Neuron (in vitro differentiated cells): Measurements from ENCODE around the gene TMEFF2.

Source experiments
- H2AFZ ChIP-seq: one replicate; pipeline ENCODE4 v1.6.1; 2013; ENCODE audit warnings: low read depth, mild to moderate bottlenecking, inconsistent platforms, low read length, moderate library complexity
- H3K27me3 ChIP-seq: one replicate; pipeline ENCODE4 v1.6.1; 2013; ENCODE audit warnings: low read length; ENCODE audit not compliant: insufficient read depth
- H3K36me3 ChIP-seq: one replicate; pipeline ENCODE4 v1.6.1; 2013; ENCODE audit warnings: low read length; ENCODE audit not compliant: insufficient read depth
- H3K4me1 ChIP-seq: one replicate; pipeline ENCODE4 v1.6.1; 2013; ENCODE audit warnings: low read length; ENCODE audit not compliant: insufficient read depth
- H3K4me3 ChIP-seq: 2 replicates; pipeline ENCODE4 v1.5.1; 2013; ENCODE audit warnings: mild to moderate bottlenecking, low read length, moderate library complexity
- H3K9me3 ChIP-seq: one replicate; pipeline ENCODE4 v1.6.1; 2013; ENCODE audit warnings: low read length

TMEFF2 gene

DNA sequence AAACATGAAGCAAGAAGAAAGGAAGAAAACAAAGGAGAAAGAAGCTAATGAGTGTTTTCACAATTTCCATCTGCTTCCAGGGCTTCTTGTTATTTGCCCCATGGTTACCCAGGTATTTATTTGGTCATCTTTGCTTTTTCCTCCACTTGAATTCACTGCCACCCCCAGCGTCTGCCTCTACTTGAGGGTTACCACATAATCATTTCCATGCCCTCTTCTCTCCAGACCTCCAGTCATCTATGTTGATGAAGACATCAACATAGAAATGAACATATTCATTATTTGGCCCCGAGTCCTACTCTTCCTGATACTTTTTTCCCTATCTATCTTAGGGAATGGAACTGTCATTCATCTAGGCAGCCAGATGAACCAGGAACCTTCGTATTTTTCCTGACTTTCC is 214.2 kb downstream of the TMEFF2 start:
- H3K27me3 ChIP-seq = no peaks in the 10 kb centered on the region
- H3K4me1 ChIP-seq = peaks cover 6% of the 10 kb centered on the region
- no peak overlapping the region for H2AFZ ChIP-seq
- H3K4me3 ChIP-seq = no peak overlapping the region
- no peaks in the 10 kb centered on the region for H3K36me3 ChIP-seq
- no peaks in the 10 kb centered on the region for H3K9me3 ChIP-seq

DNA sequence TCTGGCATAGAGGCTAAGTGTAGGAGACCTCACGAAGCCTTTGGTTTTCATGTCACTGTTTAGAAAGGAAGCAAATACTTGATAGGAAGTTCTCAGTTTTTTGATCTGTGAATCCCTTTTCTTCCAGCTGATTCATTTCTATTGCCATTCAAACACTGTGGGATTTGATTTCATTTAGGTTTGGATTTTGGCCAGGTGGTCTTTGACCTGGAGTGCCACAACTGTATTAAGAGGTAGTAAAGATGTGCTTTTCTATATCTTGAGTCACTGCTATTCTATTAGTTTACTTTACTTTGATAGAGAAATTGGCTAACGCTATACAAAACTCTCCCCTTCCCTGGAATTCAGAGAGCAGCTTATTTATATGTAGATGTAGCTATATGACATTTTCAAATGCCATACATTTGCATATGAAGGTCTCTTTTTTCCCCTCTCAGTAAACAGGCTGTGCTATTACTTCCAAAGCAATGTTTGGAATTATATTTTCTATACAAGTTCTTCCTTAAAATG is 215.5 kb downstream of the TMEFF2 start:
- peaks cover 6% of the 10 kb centered on the region for H3K4me1 ChIP-seq
- no peaks in the 10 kb centered on the region for H3K9me3 ChIP-seq
- no peak overlapping the region for H3K4me3 ChIP-seq
- H3K27me3 ChIP-seq = no peaks in the 10 kb centered on the region
- no peak overlapping the region for H2AFZ ChIP-seq
- no peaks in the 10 kb centered on the region for H3K36me3 ChIP-seq

DNA sequence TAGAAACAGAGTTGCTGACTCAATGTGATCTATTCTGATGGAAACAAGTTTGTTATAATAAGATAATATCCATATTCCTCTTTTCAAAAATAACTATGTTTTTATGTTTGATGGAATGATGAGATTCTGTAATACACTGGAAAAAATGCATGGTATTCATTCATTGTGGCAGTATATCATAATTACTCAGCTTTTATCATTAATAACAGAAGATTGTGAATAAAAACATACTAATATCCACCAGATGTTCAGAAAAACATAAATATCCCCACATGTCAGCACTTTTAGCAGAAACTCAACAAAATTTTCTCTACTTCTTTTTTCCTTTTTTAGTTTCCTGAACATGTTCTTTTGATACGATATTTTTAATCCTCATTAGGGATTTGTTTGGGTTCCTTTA is 217.0 kb downstream of the TMEFF2 start:
- H2AFZ ChIP-seq = no peak overlapping the region
- peaks cover 6% of the 10 kb centered on the region for H3K4me1 ChIP-seq
- H3K27me3 ChIP-seq = no peaks in the 10 kb centered on the region
- no peak overlapping the region for H3K4me3 ChIP-seq
- H3K36me3 ChIP-seq = no peaks in the 10 kb centered on the region
- H3K9me3 ChIP-seq = no peaks in the 10 kb centered on the region

DNA sequence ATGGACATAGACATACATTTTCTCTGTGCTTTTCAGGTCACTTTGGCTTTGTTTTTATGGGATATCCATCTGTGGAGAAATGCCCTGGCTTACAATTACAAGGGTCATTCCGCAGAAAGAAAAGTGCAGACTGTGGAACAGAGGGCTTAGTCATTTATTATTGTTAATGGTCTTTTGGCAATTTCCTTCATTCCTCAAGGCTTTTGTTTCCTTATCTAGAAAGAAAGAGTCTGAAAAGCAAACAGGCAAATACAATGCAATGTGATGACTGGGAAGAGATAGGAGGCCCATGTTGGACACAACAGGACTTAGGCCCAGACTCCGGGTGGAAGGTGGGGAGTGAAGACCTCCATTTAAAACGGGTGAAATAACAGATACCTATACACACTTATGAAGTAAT is 218.3 kb downstream of the TMEFF2 start:
- H2AFZ ChIP-seq = no peak overlapping the region
- no peaks in the 10 kb centered on the region for H3K9me3 ChIP-seq
- H3K4me3 ChIP-seq = no peak overlapping the region
- H3K4me1 ChIP-seq = peaks cover 6% of the 10 kb centered on the region
- H3K27me3 ChIP-seq = no peaks in the 10 kb centered on the region
- H3K36me3 ChIP-seq = no peaks in the 10 kb centered on the region

GRCh38 chr2:191974676-191975075 is 220.1 kb downstream of the TMEFF2 start:
- Histone ChIP-seq H2AFZ (no peak overlapping the region), H3K4me1 (peaks cover 6% of the 10 kb centered on the region), H3K9me3 (no peaks in the 10 kb centered on the region), H3K27me3 (no peaks in the 10 kb centered on the region), H3K4me3 (no peak overlapping the region), H3K36me3 (no peaks in the 10 kb centered on the region)

GRCh38 chr2:191970867-191971266 is 223.9 kb downstream of the TMEFF2 start:
- no peaks in the 10 kb centered on the region for H3K36me3 ChIP-seq
- no peak overlapping the region for H3K4me3 ChIP-seq
- H3K4me1 ChIP-seq = no peaks in the 10 kb centered on the region
- no peak overlapping the region for H2AFZ ChIP-seq
- no peaks in the 10 kb centered on the region for H3K27me3 ChIP-seq
- H3K9me3 ChIP-seq = no peaks in the 10 kb centered on the region

- Histone ChIP-seq H2AFZ (no peak overlapping the region), H3K27me3 (no peaks in the 10 kb centered on the region), H3K4me3 (no peak overlapping the region), H3K36me3 (no peaks in the 10 kb centered on the region), H3K9me3 (no peaks in the 10 kb centered on the region), H3K4me1 (no peaks in the 10 kb centered on the region)
Observed at GRCh38 chr2:191968120-191968519, 226.6 kb downstream of the TMEFF2 start.

- Histone ChIP-seq H3K36me3 (no peaks in the 10 kb centered on the region), H3K4me3 (no peak overlapping the region), H3K27me3 (no peaks in the 10 kb centered on the region), H3K9me3 (no peaks in the 10 kb centered on the region), H2AFZ (no peak overlapping the region), H3K4me1 (no peaks in the 10 kb centered on the region)
Observed at GRCh38 chr2:191965733-191966132, 229.0 kb downstream of the TMEFF2 start.

GRCh38 chr2:191961556-191961955 is 233.2 kb downstream of the TMEFF2 start:
- H3K4me3 ChIP-seq = no peak overlapping the region
- H3K9me3 ChIP-seq = no peaks in the 10 kb centered on the region
- no peak overlapping the region for H2AFZ ChIP-seq
- H3K27me3 ChIP-seq = no peaks in the 10 kb centered on the region
- H3K4me1 ChIP-seq = no peaks in the 10 kb centered on the region
- H3K36me3 ChIP-seq = no peaks in the 10 kb centered on the region

DNA sequence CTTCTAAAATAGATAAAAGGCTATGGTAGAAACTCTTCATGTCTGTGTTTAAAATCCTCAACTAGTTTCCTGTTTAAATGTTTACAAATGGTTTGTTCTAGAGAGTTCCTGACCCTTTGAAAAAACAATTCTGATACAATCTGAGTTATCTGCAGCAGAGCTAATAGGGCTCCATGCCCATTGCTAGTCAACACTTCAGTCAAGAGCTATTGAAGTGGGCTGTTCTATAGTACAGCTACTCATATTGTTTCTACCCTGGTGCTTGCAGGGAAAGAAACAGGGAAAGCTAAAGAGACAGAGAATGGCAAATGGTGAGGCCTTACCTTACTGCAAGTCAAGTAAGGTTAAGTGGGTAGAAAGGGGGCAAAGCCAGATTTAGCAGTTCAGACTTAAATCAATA is 235.5 kb downstream of the TMEFF2 start:
- Histone ChIP-seq H3K9me3 (no peaks in the 10 kb centered on the region), H2AFZ (no peak overlapping the region), H3K36me3 (no peaks in the 10 kb centered on the region), H3K27me3 (no peaks in the 10 kb centered on the region), H3K4me3 (no peak overlapping the region), H3K4me1 (no peaks in the 10 kb centered on the region)

GRCh38 chr2:191957996-191958860 is 236.5 kb downstream of the TMEFF2 start:
- H3K4me1 ChIP-seq = no peaks in the 10 kb centered on the region
- no peaks in the 10 kb centered on the region for H3K36me3 ChIP-seq
- H3K9me3 ChIP-seq = no peaks in the 10 kb centered on the region
- H3K27me3 ChIP-seq = no peaks in the 10 kb centered on the region
- H2AFZ ChIP-seq = no peak overlapping the region
- H3K4me3 ChIP-seq = no peak overlapping the region

DNA sequence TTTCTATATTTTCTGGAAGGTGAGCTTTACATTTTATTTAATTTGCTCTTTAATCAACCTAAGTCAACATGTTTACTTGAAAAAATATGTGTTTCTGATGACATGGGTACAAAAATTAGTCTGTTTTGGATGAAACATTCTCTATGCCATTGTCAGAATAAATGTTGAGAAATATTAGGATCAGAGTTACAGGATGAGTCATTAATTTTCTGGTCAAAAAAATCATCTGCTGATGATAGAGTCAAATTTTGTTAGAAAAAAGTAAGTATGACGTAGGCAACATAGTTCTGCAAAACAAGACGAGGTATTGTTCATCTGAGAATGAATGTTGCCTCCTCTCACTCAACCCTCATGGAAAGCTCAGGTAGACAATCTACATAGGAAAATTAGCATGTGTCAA is 240.3 kb downstream of the TMEFF2 start:
- Histone ChIP-seq H3K36me3 (no peaks in the 10 kb centered on the region), H3K4me3 (no peak overlapping the region), H2AFZ (no peak overlapping the region), H3K4me1 (peaks cover 3% of the 10 kb centered on the region), H3K9me3 (no peaks in the 10 kb centered on the region), H3K27me3 (no peaks in the 10 kb centered on the region)

DNA sequence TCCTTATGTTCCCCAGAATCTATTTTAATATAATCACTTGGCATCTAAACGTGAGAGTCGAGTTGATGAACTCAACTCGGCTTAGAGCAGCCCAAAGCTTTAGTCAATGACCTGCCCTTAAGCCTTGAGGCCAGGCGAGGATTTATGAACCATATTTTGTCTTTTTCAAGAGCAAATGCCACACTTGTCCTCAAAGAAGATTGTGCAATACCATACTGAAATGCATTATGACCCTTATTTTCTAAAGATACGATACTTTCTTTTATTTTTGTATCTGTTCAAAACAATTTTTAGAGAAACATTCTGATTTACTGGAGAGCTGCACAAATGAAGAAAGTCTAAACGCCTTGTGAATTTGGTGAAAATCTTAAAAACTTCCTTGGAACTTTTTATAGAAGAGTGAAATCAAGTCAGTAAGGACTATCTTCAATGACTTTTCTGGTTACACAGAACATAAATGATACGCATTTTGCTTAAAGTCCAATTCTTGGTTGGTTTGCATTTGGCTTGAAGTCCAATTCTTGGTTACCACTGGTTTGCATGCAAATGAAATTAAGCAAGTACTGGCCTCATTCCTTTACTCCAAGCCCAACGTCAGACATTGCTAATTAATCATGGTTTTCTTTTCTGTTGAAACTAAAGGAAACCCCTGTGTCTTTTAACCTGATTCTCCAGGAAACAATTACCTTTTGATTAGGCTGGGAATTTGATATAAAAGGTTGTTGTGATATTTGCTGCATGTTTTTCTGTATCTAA is 242.0 kb downstream of the TMEFF2 start:
- Histone ChIP-seq H3K36me3 (no peaks in the 10 kb centered on the region), H3K9me3 (no peaks in the 10 kb centered on the region), H3K4me3 (no peak overlapping the region), H2AFZ (no peak overlapping the region), H3K27me3 (no peaks in the 10 kb centered on the region), H3K4me1 (peaks cover 3% of the 10 kb centered on the region)
